Measurements from ENCODE around the gene NFKBIE. TPM values are rescaled to one million over a fixed set of nuclear protein-coding genes. Genes with fewer than 3 reads are reported as not detected.

The NFKBIE gene
- total and polyA plus RNA-seq, 2 of the 13 experiments (the other 11 are each of a cell fraction or from before 2014, with no cell fraction given) = 6.7 to 14.5 TPM

GRCh38 chr6:44230034-44230675, 35.2 kb downstream of the NFKBIE start:
- H3K9ac ChIP-seq (ENCODE audit: insufficient read depth, low read depth, low read length) = no peak overlapping the region

More at GRCh38 chr6:44230034-44230675, 35.2 kb downstream of the NFKBIE start:
- H3K27ac ChIP-seq (ENCODE audit: extremely low read length, insufficient read depth, low read length) = no peak overlapping the region
- no peak overlapping the region for H3K4me2 ChIP-seq (ENCODE audit: low read depth, low read length)
- ChIA-PET CTCF (ENCODE audit: low intra/inter-chr PET ratio, low total read pairs) (no interaction called here), POLR2A (interaction anchor here (0.6 to 1.2 kb wide), 2 partner anchors 8 to 11 kb away, joined by 3 to 4 read pairs; no protein-coding TSS in a partner anchor)
- in situ Hi-C loops (cut with HindIII; ENCODE audit: extremely low pct_ligation_motif_present, low pct_unique_long_range_greater_than_20kb) = no loop called here
- TF ChIP-seq ATF7 (IDR thresholded peaks at IDR 0.05) (no peak), ATF7 (CRISPR knock-in tag; IDR thresholded peaks at IDR 0.05) (no peak), ZFY (CRISPR knock-in tag; IDR thresholded peaks at IDR 0.05) (no peak), ZFX (CRISPR knock-in tag; IDR thresholded peaks at IDR 0.05; ENCODE audit: low read depth) (no peak), ZNF576 (CRISPR knock-in tag; IDR thresholded peaks at IDR 0.05) (no peak), ZNF547 (CRISPR knock-in tag; IDR thresholded peaks at IDR 0.05) (no peak), ELF1 (CRISPR knock-in tag; IDR thresholded peaks at IDR 0.05) (no peak), JUNB (CRISPR knock-in tag; IDR thresholded peaks at IDR 0.05; ENCODE audit: borderline replicate concordance) (no peak)
- TF ChIP-seq, protein P1, sequence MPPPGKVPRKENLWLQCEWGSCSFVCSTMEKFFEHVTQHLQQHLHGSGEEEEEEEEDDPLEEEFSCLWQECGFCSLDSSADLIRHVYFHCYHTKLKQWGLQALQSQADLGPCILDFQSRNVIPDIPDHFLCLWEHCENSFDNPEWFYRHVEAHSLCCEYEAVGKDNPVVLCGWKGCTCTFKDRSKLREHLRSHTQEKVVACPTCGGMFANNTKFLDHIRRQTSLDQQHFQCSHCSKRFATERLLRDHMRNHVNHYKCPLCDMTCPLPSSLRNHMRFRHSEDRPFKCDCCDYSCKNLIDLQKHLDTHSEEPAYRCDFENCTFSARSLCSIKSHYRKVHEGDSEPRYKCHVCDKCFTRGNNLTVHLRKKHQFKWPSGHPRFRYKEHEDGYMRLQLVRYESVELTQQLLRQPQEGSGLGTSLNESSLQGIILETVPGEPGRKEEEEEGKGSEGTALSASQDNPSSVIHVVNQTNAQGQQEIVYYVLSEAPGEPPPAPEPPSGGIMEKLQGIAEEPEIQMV (CRISPR knock-in tag; IDR thresholded peaks at IDR 0.05; ENCODE audit: low read depth) = no peak
- peaks cover 50% of the 10 kb centered on the region for H3K4me1 ChIP-seq (ENCODE audit: insufficient read depth, low read length)
- H3K4me3 ChIP-seq (replicated peaks in 1 of 3; ENCODE audit: insufficient read depth in 1 of 3, low read depth in 2 of 3, low read length in 3 of 3) = no peak overlapping the region
- intact Hi-C loops (cut with micrococcal nuclease; ENCODE audit: unreplicated experiment) = no loop called here
- no peaks in the 10 kb centered on the region for H3K27me3 ChIP-seq (ENCODE audit: control insufficient read depth in 1 of 2, insufficient read depth in 2 of 2, low read length in 2 of 2)
- WGBS (ENCODE audit: low lambda C conversion rate) = 97% methylated on average over 6 of the region's 10 CpGs
- no peak overlapping the region for H2AFZ ChIP-seq (ENCODE audit: low read length)
- BruUV-seq (replicated peaks) = no TSS peak
- H3K79me2 ChIP-seq (ENCODE audit: insufficient read depth, low read length) = peaks cover 6% of the 10 kb centered on the region
- ATAC-seq (no peak), DNase-seq (ENCODE audit: low spot score) (no peak), FAIRE-seq (no peak)
- no peaks in the 10 kb centered on the region for H3K9me3 ChIP-seq (ENCODE audit: low read length)
- H4K20me1 ChIP-seq (ENCODE audit: insufficient read depth, low read length) = no peaks in the 10 kb centered on the region
- H3K36me3 ChIP-seq (replicated peaks in 1 of 2; ENCODE audit: control insufficient read depth in 1 of 2, insufficient read depth in 2 of 2, low read length in 2 of 2) = peaks cover 11 to 24% of the 10 kb centered on the region in 2 experiments

All from HepG2 (cell line).